HepG2 (cell line): ENCODE data around the gene RNF13. TPM values are rescaled to one million over a fixed set of nuclear protein-coding genes. Genes with fewer than 3 reads are reported as not detected.

Source experiments
- CSRNP1 ChIP-seq: sonication (generic); formaldehyde crosslinking; IDR thresholded peaks from 2 replicates; pipeline ENCODE4 v1.8.1; 2023; ENCODE audit warnings: mild to moderate bottlenecking, missing genetic modification reagents
- FOXO4 ChIP-seq: sonication (generic); formaldehyde crosslinking; conservative IDR thresholded peaks from 2 replicates; pipeline ENCODE4 v1.8.1; 2023; ENCODE audit warnings: missing genetic modification reagents
- IKZF1 ChIP-seq: fragments of 450-650 bp; IDR thresholded peaks from 2 replicates; pipeline ENCODE4 v1.7.1; 2016
- LCORL ChIP-seq, 2 experiments: fragments of 450-650 bp in 1 of 2; sonication (generic) in 1 of 2; formaldehyde crosslinking in 1 of 2; IDR thresholded peaks; 2 replicates each; pipeline versions ENCODE4 v1.5.0 to v1.6.1; 2017 to 2020; ENCODE audit warnings: antibody characterized with exemption in 1 of 2, missing genetic modification reagents in 1 of 2
- NR0B2 ChIP-seq: sonication (generic); formaldehyde crosslinking; IDR thresholded peaks from 2 replicates; pipeline ENCODE4 v1.4.0; 2020; ENCODE audit warnings: mild to moderate bottlenecking, missing genetic modification reagents
- REL ChIP-seq: sonication (generic); formaldehyde crosslinking; conservative IDR thresholded peaks from 2 replicates; pipeline ENCODE4 v1.8.0; 2022; ENCODE audit warnings: mild to moderate bottlenecking, missing genetic modification reagents, moderate library complexity
- RORA ChIP-seq: sonication (generic); formaldehyde crosslinking; IDR thresholded peaks from 2 replicates; pipeline ENCODE4 v1.5.0; 2020; ENCODE audit warnings: mild to moderate bottlenecking, missing genetic modification reagents, moderate library complexity
- SMAD3 ChIP-seq: sonication (generic); formaldehyde crosslinking; IDR thresholded peaks from 2 replicates; pipeline ENCODE4 v1.4.0; 2020; ENCODE audit warnings: missing genetic modification reagents
- SRSF9 ChIP-seq: fragments of 200-400 bp; formaldehyde crosslinking; IDR thresholded peaks from 2 replicates; pipeline ENCODE4 v1.6.1; 2018; ENCODE audit warnings: borderline replicate concordance, mild to moderate bottlenecking, low read depth, low read length; ENCODE audit not compliant: insufficient read depth, poor library complexity, severe bottlenecking
- THAP7 ChIP-seq: sonication (generic); formaldehyde crosslinking; IDR thresholded peaks from 2 replicates; pipeline ENCODE4 v1.8.1; 2023; ENCODE audit warnings: mild to moderate bottlenecking, missing genetic modification reagents
- TMF1 ChIP-seq: sonication (generic); formaldehyde crosslinking; IDR thresholded peaks from 2 replicates; pipeline ENCODE4 v1.8.1; 2022; ENCODE audit warnings: low read depth, missing genetic modification reagents
- ZFP36L1 ChIP-seq: sonication (generic); formaldehyde crosslinking; IDR thresholded peaks from 2 replicates; pipeline ENCODE4 v1.8.0; 2022; ENCODE audit warnings: mild to moderate bottlenecking, missing genetic modification reagents, moderate library complexity
- ZKSCAN8 ChIP-seq: IDR thresholded peaks from 2 replicates; pipeline ENCODE4 v1.6.1; 2016; ENCODE audit warnings: borderline replicate concordance, missing genetic modification reagents, missing compliant biosample characterization
- ZNF205 ChIP-seq: IDR thresholded peaks from 2 replicates; pipeline ENCODE4 v1.6.1; 2018; ENCODE audit warnings: missing biosample characterization, missing genetic modification reagents
- ZNF326 ChIP-seq: sonication (generic); formaldehyde crosslinking; IDR thresholded peaks from 2 replicates; pipeline ENCODE4 v1.4.0; 2020; ENCODE audit warnings: missing genetic modification reagents, borderline replicate concordance
- ZNF362 ChIP-seq: sonication (generic); formaldehyde crosslinking; IDR thresholded peaks from 2 replicates; pipeline ENCODE4 v1.4.0; 2020; ENCODE audit warnings: missing genetic modification reagents, mild to moderate bottlenecking, borderline replicate concordance
- ZNF563 ChIP-seq: sonication (generic); formaldehyde crosslinking; IDR thresholded peaks from 2 replicates; pipeline ENCODE4 v1.8.0; 2022; ENCODE audit warnings: mild to moderate bottlenecking, moderate library complexity, missing genetic modification reagents
- ZNF639 ChIP-seq: conservative IDR thresholded peaks from 2 replicates; pipeline ENCODE4 v1.6.1; 2018; ENCODE audit warnings: missing genetic modification reagents
- ZNF691 ChIP-seq: sonication (generic); formaldehyde crosslinking; IDR thresholded peaks from 2 replicates; pipeline ENCODE4 v1.4.0; 2020; ENCODE audit warnings: missing genetic modification reagents, low read depth, mild to moderate bottlenecking, borderline replicate concordance
- ZNF703 ChIP-seq: sonication (generic); formaldehyde crosslinking; IDR thresholded peaks from 2 replicates; pipeline ENCODE4 v1.5.1; 2020; ENCODE audit warnings: missing genetic modification reagents, mild to moderate bottlenecking, moderate library complexity, borderline replicate concordance
- ZNF772 ChIP-seq: sonication (generic); formaldehyde crosslinking; IDR thresholded peaks from 2 replicates; pipeline ENCODE4 v1.5.0; 2020; ENCODE audit warnings: mild to moderate bottlenecking, missing genetic modification reagents
- polyA plus RNA-seq, 8 experiments: library from polyadenylated mRNA; depleted of rRNA in 3 of 8; stranded (reverse) in 7 of 8; unstranded in 1 of 8; fragments of >200 nt; fragmentation: Illumina TruSeq in 4 of 8; extraction: Trizol in 4 of 8; gene quantifications; 2 replicates each; pipeline versions ENCODE4 v1.2.1 to v1.2.3, GENCODE V29; 2011 to 2016; ENCODE audit warnings: low read depth in 4 of 8, missing spikeins in 1 of 8, mixed read lengths in 1 of 8; ENCODE audit not compliant: insufficient read depth in 1 of 8
- total RNA-seq, 5 experiments: library from RNA; depleted of rRNA; stranded (reverse); fragments of >200 nt; fragmentation: Illumina TruSeq; extraction: Trizol; gene quantifications; 2 replicates each; pipeline ENCODE4 v1.2.3, GENCODE V29; 2016; ENCODE audit warnings: low read depth in 1 of 5

RNF13 gene
- total and polyA plus RNA-seq, 2 of the 13 experiments (the other 11 are each of a cell fraction or from before 2014, with no cell fraction given): 39.8 to 46.0 TPM

- TF ChIP-seq LCORL (IDR thresholded peaks at IDR 0.05) (no peak), LCORL (CRISPR knock-in tag; IDR thresholded peaks at IDR 0.05) (0 out of 2 replicates have a peak, but pooled peaks have one; percentile 26), ZNF703 (peak; percentile 14; the same call in 1 of the 2 replicates), FOXO4 (no peak), ZNF205 (CRISPR knock-in tag) (no peak), ZNF563 (CRISPR knock-in tag) (no peak), ZNF639 (no peak), ZNF772 (CRISPR knock-in tag) (no peak), ZFP36L1 (CRISPR knock-in tag) (0 out of 2 replicates have a peak, but pooled peaks have one; percentile 8), ZNF362 (CRISPR knock-in tag) (no peak; the same call in 1 of the 2 replicates), ZNF326 (CRISPR knock-in tag) (no peak), ZNF691 (no peak; the same call in 1 of the 2 replicates), SMAD3 (CRISPR knock-in tag) (no peak), CSRNP1 (CRISPR knock-in tag) (no peak), IKZF1 (no peak), THAP7 (no peak), RORA (CRISPR knock-in tag) (no peak), SRSF9 (no peak), NR0B2 (CRISPR knock-in tag) (no peak), TMF1 (no peak), ZKSCAN8 (CRISPR knock-in tag) (no peak), REL (no peak)
These were observed 158.5 kb downstream of the RNF13 start (continued) for GRCh38 chr3:149971403-149972075.
